Kidney epithelial cell (primary cell): ENCODE measurements around the gene LRFN5. TPM values are rescaled to one million over a fixed set of nuclear protein-coding genes. Genes with fewer than 3 reads are reported as not detected.

Experiments used
- DNase-seq: peaks from one replicate; pipeline ENCODE4 v3.0.0-alpha.2; 2010; ENCODE audit warnings: low read depth
- H3K27me3 ChIP-seq: 2 replicates; pipeline ENCODE4 v1.6.0; 2011; ENCODE audit warnings: low read length; ENCODE audit not compliant: control insufficient read depth, insufficient read depth
- H3K36me3 ChIP-seq: 2 replicates; pipeline ENCODE4 v1.5.1; 2011; ENCODE audit warnings: low read length; ENCODE audit not compliant: control insufficient read depth, insufficient read depth
- H3K4me3 ChIP-seq: 2 replicates; pipeline ENCODE4 v1.5.1; 2011; ENCODE audit warnings: low read depth, mild to moderate bottlenecking, control low read depth, low read length
- total RNA-seq: library from RNA; depleted of rRNA; stranded (reverse); fragments of >200 nt; gene quantifications from 2 replicates; pipeline ENCODE4 v1.2.3, GENCODE V29; 2015
- TF ChIP-seq, protein P1 (sequence below): IDR thresholded peaks from 2 replicates; pipeline ENCODE4 v1.5.1; 2011; ENCODE audit warnings: mild to moderate bottlenecking, moderate library complexity, low read length, control low read depth, inconsistent platforms; ENCODE audit not compliant: insufficient read depth, poor library complexity, severe bottlenecking

The LRFN5 gene
- total RNA-seq, 1 donor from 2014 or later, result 3.5 TPM

DNA sequence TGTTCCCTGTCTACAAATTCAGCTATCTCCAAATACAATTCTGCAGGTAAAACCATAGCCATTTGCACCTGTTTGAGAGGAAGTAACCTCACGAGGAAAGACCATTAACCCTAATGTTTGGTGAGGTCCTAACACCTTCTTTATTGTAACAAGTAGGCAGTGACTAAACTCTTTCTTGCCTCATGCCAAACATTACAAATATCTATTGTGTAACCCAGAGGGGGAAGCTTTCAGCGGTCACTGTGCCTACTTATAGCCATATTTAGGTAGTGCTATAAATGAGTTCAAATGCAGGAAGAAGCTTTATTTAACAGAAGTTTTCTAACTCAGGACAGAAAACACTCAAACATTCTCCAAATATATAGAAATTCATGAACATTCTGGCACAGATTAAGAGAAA is 252.7 kb downstream of the LRFN5 start:
- no peaks in the 10 kb centered on the region for H3K27me3 ChIP-seq
- H3K36me3 ChIP-seq, result no peaks in the 10 kb centered on the region
- no peak overlapping the region for H3K4me3 ChIP-seq
- TF ChIP-seq, protein P1, sequence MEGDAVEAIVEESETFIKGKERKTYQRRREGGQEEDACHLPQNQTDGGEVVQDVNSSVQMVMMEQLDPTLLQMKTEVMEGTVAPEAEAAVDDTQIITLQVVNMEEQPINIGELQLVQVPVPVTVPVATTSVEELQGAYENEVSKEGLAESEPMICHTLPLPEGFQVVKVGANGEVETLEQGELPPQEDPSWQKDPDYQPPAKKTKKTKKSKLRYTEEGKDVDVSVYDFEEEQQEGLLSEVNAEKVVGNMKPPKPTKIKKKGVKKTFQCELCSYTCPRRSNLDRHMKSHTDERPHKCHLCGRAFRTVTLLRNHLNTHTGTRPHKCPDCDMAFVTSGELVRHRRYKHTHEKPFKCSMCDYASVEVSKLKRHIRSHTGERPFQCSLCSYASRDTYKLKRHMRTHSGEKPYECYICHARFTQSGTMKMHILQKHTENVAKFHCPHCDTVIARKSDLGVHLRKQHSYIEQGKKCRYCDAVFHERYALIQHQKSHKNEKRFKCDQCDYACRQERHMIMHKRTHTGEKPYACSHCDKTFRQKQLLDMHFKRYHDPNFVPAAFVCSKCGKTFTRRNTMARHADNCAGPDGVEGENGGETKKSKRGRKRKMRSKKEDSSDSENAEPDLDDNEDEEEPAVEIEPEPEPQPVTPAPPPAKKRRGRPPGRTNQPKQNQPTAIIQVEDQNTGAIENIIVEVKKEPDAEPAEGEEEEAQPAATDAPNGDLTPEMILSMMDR, result no peak
- no peak for DNase-seq

DNA sequence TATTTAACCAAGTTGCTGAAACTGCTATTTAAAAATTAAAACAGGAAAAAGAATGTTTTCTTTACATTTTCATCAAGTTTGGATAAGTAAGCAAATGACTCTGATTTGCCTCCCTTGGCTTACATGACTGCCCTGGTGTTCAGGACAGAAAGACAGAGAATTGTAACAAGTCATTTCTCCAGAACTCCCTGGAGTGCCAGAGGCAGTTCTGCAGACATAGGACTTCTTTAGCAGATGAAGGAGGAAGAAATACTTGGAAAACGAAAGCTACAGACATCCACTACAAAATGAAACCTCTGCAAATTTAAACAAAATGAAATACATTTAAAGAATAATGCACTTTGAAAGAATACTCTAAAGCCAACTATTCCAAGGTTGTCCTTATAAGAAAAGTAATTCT is 253.9 kb downstream of the LRFN5 start:
- Histone ChIP-seq H3K36me3 (no peaks in the 10 kb centered on the region), H3K27me3 (no peaks in the 10 kb centered on the region), H3K4me3 (no peak overlapping the region)
- TF ChIP-seq, protein P1, result no peak
- no peak for DNase-seq

GRCh38 chr14:41865894-41866293 is 259.2 kb downstream of the LRFN5 start:
- Histone ChIP-seq H3K27me3 (no peaks in the 10 kb centered on the region), H3K36me3 (no peaks in the 10 kb centered on the region), H3K4me3 (no peak overlapping the region)
- DNase-seq, result no peak
- TF ChIP-seq, protein P1, result no peak

DNA sequence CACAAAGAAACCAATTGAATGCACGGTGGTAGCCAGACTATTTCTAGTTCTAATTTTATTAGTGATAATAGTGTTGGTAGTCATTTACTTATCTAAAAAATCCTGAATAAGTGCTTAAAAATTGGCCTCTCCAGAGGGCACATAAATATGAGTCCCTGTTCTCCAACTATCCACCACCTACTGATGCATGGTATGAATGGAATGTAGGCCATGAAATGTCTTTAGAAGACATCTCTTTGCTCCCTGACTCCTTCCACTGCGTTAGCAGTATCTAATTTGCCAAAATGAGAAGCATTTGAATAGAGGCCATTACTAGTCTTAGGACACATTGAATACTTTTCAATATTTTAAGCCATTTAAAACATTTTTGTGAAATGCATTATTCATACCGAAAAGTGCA is 261.7 kb downstream of the LRFN5 start:
- H3K27me3 ChIP-seq, result no peaks in the 10 kb centered on the region
- no peak for DNase-seq
- TF ChIP-seq, protein P1, result no peak

DNA sequence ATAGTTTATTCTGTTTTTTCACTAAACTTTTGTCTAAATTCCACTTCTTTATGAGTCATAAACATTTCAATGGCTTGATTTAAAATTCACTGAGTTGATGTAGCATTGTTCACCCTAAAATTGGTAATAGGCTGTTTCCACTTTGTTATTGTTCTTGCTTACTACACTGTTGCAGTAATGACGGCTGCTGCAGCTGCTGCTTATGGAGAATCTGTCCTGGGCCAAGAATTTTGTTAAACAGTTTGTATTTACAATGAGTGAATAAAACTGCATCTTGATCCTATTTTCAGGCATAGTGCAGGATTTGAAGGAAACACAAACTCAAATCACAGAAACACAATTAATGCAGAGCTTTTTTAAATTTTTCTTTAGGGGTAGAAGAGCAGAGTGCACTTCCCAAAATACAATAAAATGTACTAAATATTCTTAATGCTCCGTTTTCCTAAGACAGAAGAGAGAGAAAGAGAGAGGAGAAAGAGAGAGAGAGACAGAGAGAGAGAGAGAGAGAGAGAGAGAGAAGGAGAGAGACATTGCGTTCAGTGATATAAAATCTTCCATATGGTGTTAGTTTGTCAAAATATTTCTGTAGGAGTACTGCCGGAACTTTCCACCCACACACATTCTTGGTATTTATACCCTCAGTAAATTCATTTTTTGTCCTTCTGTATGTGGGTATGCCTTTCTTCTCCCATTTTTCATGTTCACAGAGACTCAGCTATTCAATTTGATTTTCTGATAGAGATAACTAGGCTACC is 266.4 kb downstream of the LRFN5 start:
- H3K36me3 ChIP-seq, result no peaks in the 10 kb centered on the region
- DNase-seq, result no peak
- TF ChIP-seq, protein P1, result no peak
- H3K4me3 ChIP-seq, result no peak overlapping the region
- no peaks in the 10 kb centered on the region for H3K27me3 ChIP-seq

More for the DNA sequence above, 261.7 kb downstream of the LRFN5 start:
- Histone ChIP-seq H3K36me3 (no peaks in the 10 kb centered on the region), H3K4me3 (no peak overlapping the region)
